ENCODE results near the gene SEC61A2. TPM values are rescaled to one million over a fixed set of nuclear protein-coding genes. Genes with fewer than 3 reads are reported as not detected.

Gene SEC61A2
- 3.0 and 5.5 TPM in 2 replicates for total RNA-seq

GRCh38 chr10:12129222-12130111 lies at the start of gene SEC61A2:
SEC61A2 (plus strand) TSS chr10:12129677; CDS start chr10:12129788, 111 bp downstream.

DNA sequence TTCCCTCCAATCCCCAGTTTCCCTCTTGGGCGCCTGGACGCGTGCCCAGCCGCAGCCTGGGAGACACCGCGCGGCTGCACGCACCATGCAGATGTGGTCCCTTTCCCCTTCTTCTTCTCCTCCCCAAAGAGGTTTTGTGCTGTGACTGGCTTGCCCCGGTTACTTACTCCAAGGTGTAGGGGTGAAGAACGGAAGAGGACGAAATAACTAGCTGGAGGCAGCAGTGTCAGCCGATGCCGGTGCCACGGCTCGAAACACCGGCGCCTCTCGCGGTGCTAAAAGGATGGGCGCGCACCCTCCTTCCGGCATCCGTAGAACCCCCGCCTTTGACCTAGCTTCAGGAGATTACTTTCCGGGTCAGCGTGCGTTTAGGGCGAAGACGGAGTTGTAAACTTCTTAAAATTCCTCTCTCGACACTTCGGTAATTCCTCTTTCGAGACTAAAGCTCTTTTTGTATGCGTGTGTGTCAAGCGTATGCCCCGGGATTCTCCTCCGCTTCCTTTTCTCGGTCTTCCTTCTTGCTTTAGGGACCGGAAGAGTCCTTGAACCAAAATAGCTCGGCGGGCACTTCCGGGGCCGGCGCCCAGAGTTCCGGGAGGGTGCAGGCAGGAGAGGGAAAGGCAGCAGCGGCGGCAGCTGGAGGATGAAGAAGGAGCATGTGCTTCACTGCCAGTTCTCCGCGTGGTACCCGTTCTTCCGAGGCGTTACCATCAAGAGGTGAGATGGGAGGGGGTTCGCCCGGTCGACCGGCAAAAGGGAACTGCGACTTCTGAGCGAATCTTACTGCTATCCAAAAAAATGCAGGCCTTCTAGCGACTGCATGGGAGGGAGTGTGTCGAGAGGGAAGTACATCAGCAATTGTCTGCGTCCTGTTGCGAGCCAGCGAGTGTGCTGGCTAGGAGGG lies 66.4 kb downstream of the SEC61A2 start, which contains the start of the genes CDC123 and NUDT5:
Gene CDC123, plus strand, starts transcription at position 586 of the 904 bp plus-strand sequence. Its CDS starts 58 bp downstream, at position 644.
Gene NUDT5, minus strand, starts transcription at position 289 of the 904 bp plus-strand sequence. CDS start 9,600 bp downstream, outside the sequence.

Other genes with a start within 250 kb of the SEC61A2 start
- 11.6 and 14.1 TPM in 2 replicates for gene UPF2, start 86.9 kb upstream of the SEC61A2 start, total RNA-seq
- gene DHTKD1, start 60.7 kb upstream of the SEC61A2 start, total RNA-seq, result 20.5 and 27.3 TPM in 2 replicates
- 65.9 and 74.5 TPM in 2 replicates for gene NUDT5, start 66.2 kb downstream of the SEC61A2 start, total RNA-seq
- 108 and 132 TPM in 2 replicates for gene CDC123, start 66.5 kb downstream of the SEC61A2 start, total RNA-seq
- 1.3 and 2.2 TPM in 2 replicates for gene CAMK1D, start 219.9 kb downstream of the SEC61A2 start, total RNA-seq